Measurements from ENCODE around the gene MPHOSPH10. TPM values are rescaled to one million over a fixed set of nuclear protein-coding genes. Genes with fewer than 3 reads are reported as not detected.

The MPHOSPH10 gene
- total and polyA plus RNA-seq, 2 of the 4 experiments (the other 2 are of a cell fraction), result 5.4 to 11.2 TPM

DNA sequence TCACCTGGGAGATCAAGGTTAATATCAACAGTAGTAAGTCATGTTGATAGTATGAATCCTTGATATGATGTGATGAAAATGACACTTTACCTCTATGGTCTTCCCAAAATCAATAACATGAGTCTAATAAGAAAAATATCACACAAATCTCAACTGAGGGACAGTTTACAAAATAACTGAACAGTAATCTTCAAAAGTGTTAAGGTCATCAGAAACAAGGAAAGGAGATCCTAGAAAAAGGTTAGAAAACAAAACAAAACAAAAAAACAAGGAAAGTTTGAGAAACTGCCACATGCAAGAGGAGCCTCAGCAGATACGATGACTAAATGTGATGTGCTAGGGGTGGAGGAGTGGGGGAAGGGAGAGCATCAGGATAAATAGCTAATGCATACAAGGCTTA is 16.6 kb upstream of the MPHOSPH10 start:
- intact Hi-C loops (cut with micrococcal nuclease) (no loop called here), in situ Hi-C loops (cut with MboI; ENCODE audit: low sequenced_read_pairs) (no loop called here), dilution Hi-C loops (cut with HindIII; ENCODE audit: low sequenced_read_pairs, unreplicated experiment) (no loop called here)
- no peak overlapping the region for H2AFZ ChIP-seq (replicated peaks; ENCODE audit: low read length, poor library complexity)
- H4K5ac ChIP-seq (ENCODE audit: low read depth, low read length), result no peak overlapping the region
- H3K27me3 ChIP-seq (ENCODE audit: control insufficient read depth, insufficient read depth, low read length), result no peaks in the 10 kb centered on the region
- no peak overlapping the region for H2AK9ac ChIP-seq (replicated peaks; ENCODE audit: low read depth, low read length, poor library complexity)
- no peak overlapping the region for H4K8ac ChIP-seq (ENCODE audit: low read depth in 2 of 2, low read length in 2 of 2)
- no peak overlapping the region for H2AK5ac ChIP-seq (ENCODE audit: low read depth, low read length)
- no peaks in the 10 kb centered on the region for H3K4me1 ChIP-seq (ENCODE audit: control insufficient read depth, insufficient read depth, low read length)
- CTCF ChIA-PET, result interaction anchor here (0.7 to 3.1 kb wide), 2 partner anchors 13 to 53 kb away, joined by 3 to 11 read pairs; no protein-coding TSS in a partner anchor
- POLR2A ChIA-PET (ENCODE audit: unreplicated experiment), result no interaction called here
- H3K27ac ChIP-seq (ENCODE audit: insufficient read depth, low read length), result no peak overlapping the region
- peaks cover 3 to 21% of the 10 kb centered on the region in 2 experiments; a peak in 3 of 4 replicates for H3K79me1 ChIP-seq (ENCODE audit: low read depth in 1 of 2, low read length in 2 of 2)
- no peaks in the 10 kb centered on the region; the same call in 1 of the 2 replicates for H4K20me1 ChIP-seq (ENCODE audit: insufficient read depth, low read length)
- no peak overlapping the region for H3K14ac ChIP-seq (replicated peaks; ENCODE audit: low read depth, low read length)
- BruUV-seq (replicated peaks), result no TSS peak
- DNase-seq (no peak), ATAC-seq (ENCODE audit: low read depth) (no peak)
- no peak overlapping the region for H3K4ac ChIP-seq (ENCODE audit: low read depth, low read length)
- no peak overlapping the region for H4K91ac ChIP-seq (ENCODE audit: insufficient read depth, low read depth, low read length)
- H3K9me1 ChIP-seq (ENCODE audit: insufficient read depth, low read length), result no peaks in the 10 kb centered on the region; the same call in 1 of the 2 replicates
- H3K18ac ChIP-seq (ENCODE audit: low read depth, low read length), result no peak overlapping the region
- H3K9ac ChIP-seq (ENCODE audit: low read depth, low read length), result no peak overlapping the region
- H2BK120ac ChIP-seq (ENCODE audit: low read depth, low read length), result no peak overlapping the region
- H2BK15ac ChIP-seq (ENCODE audit: low read depth, low read length), result no peak overlapping the region
- no CpG with 5 or more reads among the region's 1 CpG for WGBS, 2 experiments (ENCODE audit: extremely low coverage in 2 of 2, insufficient read length in 1 of 2)
- no peak for TF ChIP-seq RAD21 (IDR thresholded peaks at IDR 0.05; ENCODE audit: low read length)
- TF ChIP-seq MAFK (IDR thresholded peaks at IDR 0.05; ENCODE audit: low read depth, low read length), result no peak
- TF ChIP-seq, protein P1, sequence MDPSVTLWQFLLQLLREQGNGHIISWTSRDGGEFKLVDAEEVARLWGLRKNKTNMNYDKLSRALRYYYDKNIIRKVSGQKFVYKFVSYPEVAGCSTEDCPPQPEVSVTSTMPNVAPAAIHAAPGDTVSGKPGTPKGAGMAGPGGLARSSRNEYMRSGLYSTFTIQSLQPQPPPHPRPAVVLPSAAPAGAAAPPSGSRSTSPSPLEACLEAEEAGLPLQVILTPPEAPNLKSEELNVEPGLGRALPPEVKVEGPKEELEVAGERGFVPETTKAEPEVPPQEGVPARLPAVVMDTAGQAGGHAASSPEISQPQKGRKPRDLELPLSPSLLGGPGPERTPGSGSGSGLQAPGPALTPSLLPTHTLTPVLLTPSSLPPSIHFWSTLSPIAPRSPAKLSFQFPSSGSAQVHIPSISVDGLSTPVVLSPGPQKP (IDR thresholded peaks at IDR 0.05; ENCODE audit: borderline replicate concordance, low read depth, low read length), result no peak
- TF ChIP-seq NFE2L2 (IDR thresholded peaks at IDR 0.05; ENCODE audit: low read depth, low read length), result no peak
- TF ChIP-seq SMC3 (IDR thresholded peaks at IDR 0.05; ENCODE audit: low read depth, low read length), result no peak
- no peak for TF ChIP-seq FOS (IDR thresholded peaks at IDR 0.05; ENCODE audit: low read depth, low read length)
- peaks cover 23% of the 10 kb centered on the region for H3K36me3 ChIP-seq (ENCODE audit: control insufficient read depth, insufficient read depth, low read length)
- no peak overlapping the region for H3K56ac ChIP-seq (ENCODE audit: extremely low read depth, insufficient read depth, low read length)
- H3K4me2 ChIP-seq (ENCODE audit: low read depth, low read length), result no peak overlapping the region
- no peak overlapping the region for H3K23ac ChIP-seq (ENCODE audit: low read depth, low read length)
- H2BK20ac ChIP-seq (ENCODE audit: low read depth, low read length), result no peak overlapping the region
- H2BK5ac ChIP-seq (ENCODE audit: low read depth, low read length, poor library complexity, severe bottlenecking), result no peak overlapping the region
- no peak overlapping the region for H3K4me3 ChIP-seq (ENCODE audit: insufficient read depth, low read depth, low read length)
- H3K9me3 ChIP-seq (ENCODE audit: control insufficient read depth, insufficient read depth, low read length), result no peaks in the 10 kb centered on the region
